Measurements from ENCODE around the gene MGAT4C.

DNA sequence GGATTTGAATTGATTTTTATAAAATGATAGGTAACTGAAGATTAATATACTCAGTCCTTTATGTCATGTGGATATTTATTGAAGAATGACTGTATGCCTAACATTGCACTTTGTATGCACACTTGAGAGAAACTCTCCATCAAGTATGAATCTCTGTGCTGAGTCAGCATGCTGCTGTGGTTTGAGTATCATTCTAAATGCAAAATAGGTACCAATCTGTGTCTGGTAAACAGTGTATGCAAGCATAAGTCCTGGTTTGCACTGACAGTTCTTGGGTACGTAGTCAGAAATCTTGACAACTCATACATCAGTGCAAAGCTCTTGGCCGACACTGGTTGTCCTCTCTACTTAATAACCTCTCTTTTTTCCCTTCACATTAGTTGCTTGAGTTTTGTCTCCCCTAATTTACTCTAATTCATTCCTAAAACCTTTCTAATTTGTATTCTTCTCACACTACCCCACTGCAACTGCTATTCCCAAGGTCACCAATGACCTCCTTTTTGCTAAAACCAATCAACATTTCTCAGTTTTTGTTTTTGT is 21.8 kb downstream of the MGAT4C start:
- TF ChIP-seq, protein P1, sequence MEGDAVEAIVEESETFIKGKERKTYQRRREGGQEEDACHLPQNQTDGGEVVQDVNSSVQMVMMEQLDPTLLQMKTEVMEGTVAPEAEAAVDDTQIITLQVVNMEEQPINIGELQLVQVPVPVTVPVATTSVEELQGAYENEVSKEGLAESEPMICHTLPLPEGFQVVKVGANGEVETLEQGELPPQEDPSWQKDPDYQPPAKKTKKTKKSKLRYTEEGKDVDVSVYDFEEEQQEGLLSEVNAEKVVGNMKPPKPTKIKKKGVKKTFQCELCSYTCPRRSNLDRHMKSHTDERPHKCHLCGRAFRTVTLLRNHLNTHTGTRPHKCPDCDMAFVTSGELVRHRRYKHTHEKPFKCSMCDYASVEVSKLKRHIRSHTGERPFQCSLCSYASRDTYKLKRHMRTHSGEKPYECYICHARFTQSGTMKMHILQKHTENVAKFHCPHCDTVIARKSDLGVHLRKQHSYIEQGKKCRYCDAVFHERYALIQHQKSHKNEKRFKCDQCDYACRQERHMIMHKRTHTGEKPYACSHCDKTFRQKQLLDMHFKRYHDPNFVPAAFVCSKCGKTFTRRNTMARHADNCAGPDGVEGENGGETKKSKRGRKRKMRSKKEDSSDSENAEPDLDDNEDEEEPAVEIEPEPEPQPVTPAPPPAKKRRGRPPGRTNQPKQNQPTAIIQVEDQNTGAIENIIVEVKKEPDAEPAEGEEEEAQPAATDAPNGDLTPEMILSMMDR (IDR thresholded peaks at IDR 0.05), result no peak
- no peak for TF ChIP-seq POLR2A (IDR thresholded peaks at IDR 0.05)
